ENCODE data around the gene ATAD3C. TPM values are rescaled to one million over a fixed set of nuclear protein-coding genes. Genes with fewer than 3 reads are reported as not detected.
A peak's percentile ranks its signal among the peaks of the same experiment; 100 is the strongest.
"Not testable (repeated sequence)": the region's sequence is repeated elsewhere in the genome, so short reads cannot be mapped to it uniquely, and the experiment has no call there.

ATAD3C gene
- total and polyA plus RNA-seq, 8 donors, result 0.25 to 5.2 (median 1.1) TPM; not detected in 2

DNA sequence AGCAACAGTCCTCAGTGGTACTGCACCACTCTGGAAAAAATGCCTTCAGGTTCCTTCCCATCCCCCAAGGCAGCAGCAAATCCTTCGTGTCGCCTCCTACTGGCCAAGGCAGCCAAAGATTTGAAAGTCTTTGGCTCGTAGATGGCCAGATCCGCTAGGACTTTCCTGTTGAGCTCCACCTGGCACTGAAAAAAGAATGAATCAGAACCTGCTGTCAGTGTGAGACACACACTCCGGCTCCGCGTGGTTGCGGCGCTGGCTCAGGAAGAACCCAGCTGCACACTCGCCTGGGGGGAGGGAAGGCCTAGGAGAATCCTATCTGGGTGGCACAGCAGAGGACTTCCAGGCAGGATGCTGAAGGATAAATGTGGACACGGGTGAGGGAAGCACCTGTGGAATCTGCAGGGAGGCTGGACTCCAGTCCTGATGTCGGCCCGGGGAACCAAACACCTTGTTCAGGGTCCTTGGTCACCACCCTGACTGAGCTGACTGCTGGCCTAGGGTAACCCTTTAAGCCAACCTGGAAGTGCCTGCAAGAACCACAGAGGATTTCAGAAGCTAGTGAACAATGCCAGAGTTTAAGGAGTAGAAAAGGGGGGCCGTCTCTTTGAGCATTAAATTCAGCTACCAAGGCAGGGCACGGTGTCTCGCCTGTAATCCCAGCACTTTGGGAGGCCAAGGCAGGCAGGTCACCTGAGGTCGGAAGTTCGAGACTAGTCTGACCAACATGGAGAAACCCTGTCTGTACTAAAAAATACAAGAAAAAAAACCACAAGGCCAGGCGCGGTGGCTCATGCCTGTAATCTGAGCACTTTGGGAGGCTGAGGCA lies 47.2 kb upstream of the ATAD3C start:
- Histone ChIP-seq H3K27ac (peak overlapping the region in 2 of 5 donors; percentile 4 to 7), H3K4me3 (no peak overlapping the region), H3K27me3 (no peaks in the 10 kb centered on the region), H3K36me3 (peaks cover 51 to 71% (median 60%) of the 10 kb centered on the region in 4 donors), H3K9me3 (no peaks in the 10 kb centered on the region), H3K4me1 (peaks cover 37 to 81% (median 66%) of the 10 kb centered on the region in 4 donors)
- WGBS, 5 donors, result 68 to 75% (median 70%) methylated on average over 19 to 20 of the region's 20 CpGs
- TF ChIP-seq POLR2AphosphoS5 (IDR thresholded peaks at IDR 0.05) (peak in 1 of 3 donors; percentile 37), POLR2A (IDR thresholded peaks at IDR 0.05) (no peak), EP300 (IDR thresholded peaks at IDR 0.05) (no peak)
- TF ChIP-seq, protein P1, sequence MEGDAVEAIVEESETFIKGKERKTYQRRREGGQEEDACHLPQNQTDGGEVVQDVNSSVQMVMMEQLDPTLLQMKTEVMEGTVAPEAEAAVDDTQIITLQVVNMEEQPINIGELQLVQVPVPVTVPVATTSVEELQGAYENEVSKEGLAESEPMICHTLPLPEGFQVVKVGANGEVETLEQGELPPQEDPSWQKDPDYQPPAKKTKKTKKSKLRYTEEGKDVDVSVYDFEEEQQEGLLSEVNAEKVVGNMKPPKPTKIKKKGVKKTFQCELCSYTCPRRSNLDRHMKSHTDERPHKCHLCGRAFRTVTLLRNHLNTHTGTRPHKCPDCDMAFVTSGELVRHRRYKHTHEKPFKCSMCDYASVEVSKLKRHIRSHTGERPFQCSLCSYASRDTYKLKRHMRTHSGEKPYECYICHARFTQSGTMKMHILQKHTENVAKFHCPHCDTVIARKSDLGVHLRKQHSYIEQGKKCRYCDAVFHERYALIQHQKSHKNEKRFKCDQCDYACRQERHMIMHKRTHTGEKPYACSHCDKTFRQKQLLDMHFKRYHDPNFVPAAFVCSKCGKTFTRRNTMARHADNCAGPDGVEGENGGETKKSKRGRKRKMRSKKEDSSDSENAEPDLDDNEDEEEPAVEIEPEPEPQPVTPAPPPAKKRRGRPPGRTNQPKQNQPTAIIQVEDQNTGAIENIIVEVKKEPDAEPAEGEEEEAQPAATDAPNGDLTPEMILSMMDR (IDR thresholded peaks at IDR 0.05), result peak in 2 of 7 experiments; percentile 24 to 35
- intact Hi-C loops (cut with DNase I; ENCODE audit: low total_unique reads), result no loop called here
- DNase-seq, result peak in 1 of 2 donors; percentile 69

DNA sequence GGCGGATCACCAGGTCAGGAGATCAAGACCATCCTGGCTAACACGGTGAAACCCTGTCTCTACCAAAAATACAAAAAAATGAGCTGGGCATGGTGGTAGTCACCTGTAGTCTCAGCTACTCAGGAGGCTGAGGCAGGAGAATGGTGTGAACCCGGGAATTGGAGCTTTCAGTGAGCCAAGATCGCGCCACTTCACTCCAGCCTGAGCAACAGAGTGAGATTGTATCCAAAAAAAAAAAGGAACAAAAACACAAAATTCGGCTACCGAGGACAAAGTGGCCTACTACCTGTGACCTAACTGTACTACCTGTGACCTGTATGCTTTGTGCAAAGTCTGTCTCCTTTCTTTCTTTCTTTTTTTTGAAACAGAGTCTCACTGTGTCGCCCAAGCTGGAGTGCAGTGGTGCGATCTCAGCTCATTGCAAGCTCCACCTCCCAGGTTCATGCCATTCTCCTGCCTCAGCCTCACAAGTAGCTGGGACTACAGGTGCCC lies 46.5 kb upstream of the ATAD3C start:
- H3K4me3 ChIP-seq; DNase-seq; H3K9me3 ChIP-seq; H3K27me3 ChIP-seq; H3K27ac ChIP-seq; intact Hi-C loops (cut with DNase I; ENCODE audit: low total_unique reads): not testable (repeated sequence)
- Histone ChIP-seq H3K36me3 (peaks cover 44 to 64% (median 53%) of the 10 kb centered on the region in 4 donors), H3K4me1 (peaks cover 31 to 78% (median 64%) of the 10 kb centered on the region in 4 donors)
- WGBS, 5 donors, result 81 to 87% (median 87%) methylated on average over 9 of the region's 9 CpGs

DNA sequence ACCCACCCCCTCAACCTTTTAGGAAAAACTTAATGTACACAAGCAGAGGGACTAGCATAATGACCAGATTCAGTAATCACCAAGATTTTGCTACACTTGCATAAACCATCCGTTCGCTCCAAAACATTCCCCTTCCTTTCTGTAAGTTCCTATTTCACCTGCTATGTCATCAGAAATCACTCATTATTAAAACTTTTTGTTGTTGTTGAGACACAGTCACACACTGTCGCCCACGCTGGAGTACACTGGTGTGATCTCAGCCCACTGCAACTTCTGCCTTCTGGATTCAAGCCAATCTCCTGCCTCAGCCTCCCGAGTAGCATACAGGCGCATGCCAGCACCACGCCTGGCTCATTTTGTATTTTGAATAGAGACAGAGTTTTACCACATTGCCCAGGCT lies 45.8 kb upstream of the ATAD3C start:
- Histone ChIP-seq H3K27ac (no peak overlapping the region), H3K9me3 (no peaks in the 10 kb centered on the region), H3K36me3 (peaks cover 44 to 58% (median 53%) of the 10 kb centered on the region in 4 donors), H3K4me1 (peaks cover 33 to 78% (median 64%) of the 10 kb centered on the region in 4 donors), H3K4me3 (no peak overlapping the region), H3K27me3 (no peaks in the 10 kb centered on the region)
- intact Hi-C loops (cut with DNase I; ENCODE audit: low total_unique reads), result no loop called here
- TF ChIP-seq, protein P1 (IDR thresholded peaks at IDR 0.05), result no peak
- TF ChIP-seq POLR2A (IDR thresholded peaks at IDR 0.05) (no peak), EP300 (IDR thresholded peaks at IDR 0.05) (no peak), POLR2AphosphoS5 (IDR thresholded peaks at IDR 0.05) (no peak)
- WGBS, 5 donors, result 82 to 89% (median 85%) methylated on average over 7 of the region's 7 CpGs
- DNase-seq, result no peak

DNA sequence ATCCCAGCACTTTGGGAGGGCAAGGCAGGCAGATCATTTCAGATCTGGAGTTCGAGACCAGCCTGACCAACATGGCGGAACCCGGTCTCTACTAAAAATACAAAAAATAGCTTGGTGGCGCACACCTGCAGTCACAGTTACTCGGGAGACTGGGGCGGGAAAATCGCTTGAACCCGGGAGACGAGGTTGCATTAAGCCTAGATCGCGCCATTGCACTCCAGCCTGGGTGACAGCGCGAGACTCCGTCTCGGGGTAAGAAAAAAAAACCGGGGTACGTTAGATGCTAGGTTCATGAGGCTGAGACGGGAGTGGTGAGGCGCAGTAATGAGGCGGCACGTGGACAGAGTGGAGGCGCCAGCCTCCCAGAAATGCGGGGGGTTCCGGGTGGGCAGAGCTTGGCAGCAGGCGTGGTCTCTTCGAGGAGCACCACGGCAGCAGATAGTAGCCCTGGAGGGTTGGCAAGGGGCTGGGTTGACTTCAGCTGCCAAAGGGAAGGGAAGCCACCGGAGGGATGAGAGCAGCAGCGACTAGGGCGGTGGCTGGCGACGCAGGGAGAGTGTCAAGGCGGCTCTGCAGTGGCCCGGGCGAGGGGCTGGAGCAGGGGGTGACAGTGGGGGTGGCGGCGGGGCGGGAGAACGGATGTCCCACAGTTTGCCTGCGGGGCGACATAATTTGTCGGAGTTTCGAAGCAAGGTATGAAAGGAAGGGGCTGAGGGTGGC lies 43.2 kb upstream of the ATAD3C start:
- Histone ChIP-seq H3K27ac (peak overlapping the region; percentile 77 to 93 (median 88)), H3K27me3 (no peaks in the 10 kb centered on the region), H3K4me1 (peaks cover 25 to 74% (median 55%) of the 10 kb centered on the region in 4 donors), H3K4me3 (peak overlapping the region; percentile 89 to 100 (median 94)), H3K36me3 (peaks cover 38 to 51% (median 45%) of the 10 kb centered on the region in 4 donors), H3K9me3 (no peaks in the 10 kb centered on the region)
- TF ChIP-seq EP300 (IDR thresholded peaks at IDR 0.05) (no peak), POLR2AphosphoS5 (IDR thresholded peaks at IDR 0.05) (no peak), POLR2A (IDR thresholded peaks at IDR 0.05) (no peak)
- TF ChIP-seq, protein P1 (IDR thresholded peaks at IDR 0.05), result no peak
- DNase-seq, result no peak
- intact Hi-C loops (cut with DNase I; ENCODE audit: low total_unique reads), result no loop called here
- WGBS, 5 donors, result 33 to 42% (median 34%) methylated on average over 39 to 43 of the region's 43 CpGs
